Measurements from ENCODE around the gene IFIH1.

IFIH1 gene

GRCh38 chr2:162318328-162319180 lies at the start of gene IFIH1:
TSS of gene IFIH1 (minus strand) at chr2:162318684. CDS start at chr2:162318307, 377 bp downstream.
- DNase-seq, result peak; percentile 84

- no peak for DNase-seq
Observed at GRCh38 chr2:162365392-162365791, 46.9 kb upstream of the IFIH1 start.

- DNase-seq, result no peak
Observed at GRCh38 chr2:162344617-162344950, 26.1 kb upstream of the IFIH1 start.

- DNase-seq, result peak; percentile 87
Observed at GRCh38 chr2:162343824-162344616, 25.5 kb upstream of the IFIH1 start, which contains the start of gene GCA. TSS of gene GCA (plus strand) at chr2:162344132. CDS start at chr2:162344249, 117 bp downstream.

GRCh38 chr2:162343492-162343823 lies 25.0 kb upstream of the IFIH1 start:
- no peak for DNase-seq

- no peak for DNase-seq
Observed at GRCh38 chr2:162342841-162343240, 24.4 kb upstream of the IFIH1 start.

- no peak for DNase-seq
Observed at GRCh38 chr2:162342321-162342720, 23.8 kb upstream of the IFIH1 start.

GRCh38 chr2:162340822-162341221 lies 22.3 kb upstream of the IFIH1 start:
- DNase-seq, result no peak

GRCh38 chr2:162337868-162338267 lies 19.4 kb upstream of the IFIH1 start:
- no peak for DNase-seq

- DNase-seq, result peak; percentile 5
Observed at GRCh38 chr2:162333968-162334367, 15.5 kb upstream of the IFIH1 start.

- no peak for DNase-seq
Observed at GRCh38 chr2:162330881-162331280, 12.4 kb upstream of the IFIH1 start.

GRCh38 chr2:162328424-162329157 lies 10.1 kb upstream of the IFIH1 start:
- no peak for DNase-seq

- no peak for DNase-seq
Observed at GRCh38 chr2:162327806-162328205, 9.3 kb upstream of the IFIH1 start.

GRCh38 chr2:162327134-162327769 lies 8.8 kb upstream of the IFIH1 start:
- DNase-seq, result no peak

GRCh38 chr2:162324953-162325352 lies 6.5 kb upstream of the IFIH1 start:
- DNase-seq, result no peak

GRCh38 chr2:162320864-162321517 lies 2.5 kb upstream of the IFIH1 start:
- no peak for DNase-seq

- DNase-seq, result no peak
Observed at GRCh38 chr2:162317861-162318327, 590 bp downstream of the IFIH1 start.

- DNase-seq, result no peak
Observed at GRCh38 chr2:162317058-162317742, 1.3 kb downstream of the IFIH1 start.

GRCh38 chr2:162316590-162316989 lies 1.9 kb downstream of the IFIH1 start:
- no peak for DNase-seq

GRCh38 chr2:162315938-162316337 lies 2.5 kb downstream of the IFIH1 start:
- no peak for DNase-seq

GRCh38 chr2:162312853-162313252 lies 5.6 kb downstream of the IFIH1 start:
- DNase-seq, result no peak
